Measurements from ENCODE around the gene NRG3.

NRG3 gene

DNA sequence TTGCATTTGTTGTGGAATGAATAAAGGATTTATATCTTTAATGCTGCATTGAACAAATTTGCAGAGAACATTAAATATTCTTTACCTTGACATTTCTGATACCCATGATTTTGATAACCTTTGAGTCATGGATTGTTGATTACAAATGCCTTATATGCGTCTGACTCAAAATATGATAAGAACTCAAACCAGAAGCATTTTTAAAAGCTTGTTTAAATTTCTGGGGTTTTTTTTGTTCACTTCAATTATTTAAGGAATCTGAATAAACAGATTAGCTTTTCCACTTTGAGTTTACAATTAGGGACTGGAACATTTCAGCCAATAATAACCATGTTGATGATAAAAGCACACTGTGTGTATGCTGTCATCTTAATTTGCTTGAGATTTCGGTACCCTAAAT, 253.5 kb downstream of the NRG3 start:
- ChIA-PET POLR2A (no interaction called here), CTCF (no interaction called here)
- H3K4me3 ChIP-seq (ENCODE audit: low read depth, low read length): no peak overlapping the region
- no peaks in the 10 kb centered on the region for H3K4me1 ChIP-seq (ENCODE audit: control insufficient read depth, insufficient read depth, low read length)
- no peak for TF ChIP-seq ZNF623 (tag by site-specific recombination; IDR thresholded peaks at IDR 0.05)
- TF ChIP-seq ZNF610 (tag by site-specific recombination; IDR thresholded peaks at IDR 0.05; ENCODE audit: borderline replicate concordance): no peak
- no peak for TF ChIP-seq KLF7 (tag by site-specific recombination; IDR thresholded peaks at IDR 0.05; ENCODE audit: borderline replicate concordance)
- no peaks in the 10 kb centered on the region for H3K9me3 ChIP-seq (ENCODE audit: control insufficient read depth, insufficient read depth, low read depth, low read length)
- H3K27ac ChIP-seq (ENCODE audit: extremely low read depth, low read depth, low read length): no peak overlapping the region
- H3K36me3 ChIP-seq (ENCODE audit: control insufficient read depth in 2 of 2, insufficient read depth in 1 of 2, low read length in 2 of 2): no peaks in the 10 kb centered on the region

DNA sequence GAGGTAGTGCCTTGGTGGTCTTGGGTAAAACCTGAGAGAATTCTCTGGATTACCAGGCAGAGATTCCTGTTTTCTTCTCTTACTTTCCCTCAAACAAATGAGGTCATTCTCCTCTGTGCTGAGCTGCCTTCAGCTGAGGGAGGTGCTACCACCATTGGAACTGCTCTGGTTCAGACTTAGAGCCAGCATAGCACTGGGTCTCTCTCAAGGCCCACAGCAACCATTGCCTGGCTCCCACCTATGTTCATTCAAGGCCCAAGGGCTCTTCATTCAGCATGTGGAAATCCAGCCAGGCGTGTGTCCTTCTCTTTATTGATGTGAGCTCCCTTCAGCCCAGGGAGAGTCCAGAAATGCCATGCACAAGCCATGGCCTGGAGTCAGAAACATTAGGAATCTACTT, 261.1 kb downstream of the NRG3 start:
- ChIA-PET POLR2A (no interaction called here), CTCF (no interaction called here)
- TF ChIP-seq ZNF549 (tag by site-specific recombination; IDR thresholded peaks at IDR 0.05) (no peak), ZNF37A (tag by site-specific recombination; IDR thresholded peaks at IDR 0.05) (no peak)
- TF ChIP-seq, protein P1, sequence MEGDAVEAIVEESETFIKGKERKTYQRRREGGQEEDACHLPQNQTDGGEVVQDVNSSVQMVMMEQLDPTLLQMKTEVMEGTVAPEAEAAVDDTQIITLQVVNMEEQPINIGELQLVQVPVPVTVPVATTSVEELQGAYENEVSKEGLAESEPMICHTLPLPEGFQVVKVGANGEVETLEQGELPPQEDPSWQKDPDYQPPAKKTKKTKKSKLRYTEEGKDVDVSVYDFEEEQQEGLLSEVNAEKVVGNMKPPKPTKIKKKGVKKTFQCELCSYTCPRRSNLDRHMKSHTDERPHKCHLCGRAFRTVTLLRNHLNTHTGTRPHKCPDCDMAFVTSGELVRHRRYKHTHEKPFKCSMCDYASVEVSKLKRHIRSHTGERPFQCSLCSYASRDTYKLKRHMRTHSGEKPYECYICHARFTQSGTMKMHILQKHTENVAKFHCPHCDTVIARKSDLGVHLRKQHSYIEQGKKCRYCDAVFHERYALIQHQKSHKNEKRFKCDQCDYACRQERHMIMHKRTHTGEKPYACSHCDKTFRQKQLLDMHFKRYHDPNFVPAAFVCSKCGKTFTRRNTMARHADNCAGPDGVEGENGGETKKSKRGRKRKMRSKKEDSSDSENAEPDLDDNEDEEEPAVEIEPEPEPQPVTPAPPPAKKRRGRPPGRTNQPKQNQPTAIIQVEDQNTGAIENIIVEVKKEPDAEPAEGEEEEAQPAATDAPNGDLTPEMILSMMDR (tag by site-specific recombination; IDR thresholded peaks at IDR 0.05): no peak
- TF ChIP-seq, protein P2, sequence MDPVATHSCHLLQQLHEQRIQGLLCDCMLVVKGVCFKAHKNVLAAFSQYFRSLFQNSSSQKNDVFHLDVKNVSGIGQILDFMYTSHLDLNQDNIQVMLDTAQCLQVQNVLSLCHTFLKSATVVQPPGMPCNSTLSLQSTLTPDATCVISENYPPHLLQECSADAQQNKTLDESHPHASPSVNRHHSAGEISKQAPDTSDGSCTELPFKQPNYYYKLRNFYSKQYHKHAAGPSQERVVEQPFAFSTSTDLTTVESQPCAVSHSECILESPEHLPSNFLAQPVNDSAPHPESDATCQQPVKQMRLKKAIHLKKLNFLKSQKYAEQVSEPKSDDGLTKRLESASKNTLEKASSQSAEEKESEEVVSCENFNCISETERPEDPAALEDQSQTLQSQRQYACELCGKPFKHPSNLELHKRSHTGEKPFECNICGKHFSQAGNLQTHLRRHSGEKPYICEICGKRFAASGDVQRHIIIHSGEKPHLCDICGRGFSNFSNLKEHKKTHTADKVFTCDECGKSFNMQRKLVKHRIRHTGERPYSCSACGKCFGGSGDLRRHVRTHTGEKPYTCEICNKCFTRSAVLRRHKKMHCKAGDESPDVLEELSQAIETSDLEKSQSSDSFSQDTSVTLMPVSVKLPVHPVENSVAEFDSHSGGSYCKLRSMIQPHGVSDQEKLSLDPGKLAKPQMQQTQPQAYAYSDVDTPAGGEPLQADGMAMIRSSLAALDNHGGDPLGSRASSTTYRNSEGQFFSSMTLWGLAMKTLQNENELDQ (tag by site-specific recombination; IDR thresholded peaks at IDR 0.05; ENCODE audit: low read depth): no peak
- Histone ChIP-seq H3K9me3 (ENCODE audit: control insufficient read depth, insufficient read depth, low read depth, low read length) (no peaks in the 10 kb centered on the region), H3K4me3 (ENCODE audit: low read depth, low read length) (no peak overlapping the region), H3K27ac (ENCODE audit: extremely low read depth, low read depth, low read length) (no peak overlapping the region), H3K4me1 (ENCODE audit: control insufficient read depth, insufficient read depth, low read length) (no peaks in the 10 kb centered on the region), H3K36me3 (ENCODE audit: control insufficient read depth in 2 of 2, insufficient read depth in 1 of 2, low read length in 2 of 2) (no peaks in the 10 kb centered on the region)

DNA sequence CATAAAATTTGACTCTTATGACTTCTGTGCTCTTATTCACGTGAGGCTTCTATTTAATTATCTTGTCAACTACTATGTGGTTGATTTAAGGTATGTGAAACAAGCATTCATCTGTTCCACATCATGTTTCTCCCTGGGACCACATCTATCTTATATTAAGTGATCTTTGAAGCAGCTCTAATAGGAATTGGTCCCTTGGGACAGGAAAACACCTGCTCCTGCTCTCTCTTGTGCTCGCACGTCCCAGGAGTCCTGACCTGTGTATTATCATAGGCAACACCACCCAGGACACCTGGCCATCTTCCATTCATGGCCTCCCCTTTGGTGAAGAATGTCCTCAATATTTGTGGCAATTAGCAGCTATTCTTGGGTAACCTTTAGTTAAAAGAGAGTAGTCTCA, 269.2 kb downstream of the NRG3 start:
- CTCF ChIA-PET: no interaction called here

DNA sequence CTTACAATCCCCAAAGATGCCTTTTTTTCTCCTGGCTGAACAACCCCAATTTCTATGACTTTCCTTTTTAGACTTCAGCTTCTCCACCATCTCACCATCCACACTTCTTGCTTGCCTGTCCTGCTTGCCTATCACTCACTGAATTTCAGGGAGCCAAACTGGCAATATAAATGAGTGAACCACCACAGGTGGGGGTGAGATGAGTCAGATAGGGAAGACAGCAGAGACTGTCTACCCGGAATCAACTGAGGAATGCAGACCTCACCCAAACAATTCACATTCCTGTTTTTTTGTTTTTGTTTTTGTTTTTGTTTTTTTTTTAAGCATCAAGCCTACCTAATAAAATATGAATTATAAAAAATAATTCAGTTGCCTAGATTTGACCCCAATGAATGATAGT, 273.8 kb downstream of the NRG3 start:
- no peak for TF ChIP-seq ZNF157 (tag by site-specific recombination; IDR thresholded peaks at IDR 0.05)
- TF ChIP-seq ZNF132 (tag by site-specific recombination; IDR thresholded peaks at IDR 0.05; ENCODE audit: borderline replicate concordance): no peak
- H3K9me3 ChIP-seq (ENCODE audit: control insufficient read depth, insufficient read depth, low read depth, low read length): no peaks in the 10 kb centered on the region
- H3K27ac ChIP-seq (ENCODE audit: extremely low read depth, low read depth, low read length): no peak overlapping the region
- H3K36me3 ChIP-seq (ENCODE audit: control insufficient read depth in 2 of 2, insufficient read depth in 1 of 2, low read length in 2 of 2): no peaks in the 10 kb centered on the region
- no peaks in the 10 kb centered on the region for H3K4me1 ChIP-seq (ENCODE audit: control insufficient read depth, insufficient read depth, low read length)
- ChIA-PET POLR2A (no interaction called here), CTCF (interaction anchor here (0.6 to 1.8 kb wide), 8 partner anchors 8 to 1895 kb away, joined by 3 to 7 read pairs (median 4); no protein-coding TSS in a partner anchor)
- H3K4me3 ChIP-seq (ENCODE audit: low read depth, low read length): no peak overlapping the region

More for the DNA sequence above, 269.2 kb downstream of the NRG3 start:
- H3K27ac ChIP-seq (ENCODE audit: extremely low read depth, low read depth, low read length): no peak overlapping the region
- H3K36me3 ChIP-seq (ENCODE audit: control insufficient read depth in 2 of 2, insufficient read depth in 1 of 2, low read length in 2 of 2): no peaks in the 10 kb centered on the region
- no peak overlapping the region for H3K4me3 ChIP-seq (ENCODE audit: low read depth, low read length)
- TF ChIP-seq ZNF184 (tag by site-specific recombination; IDR thresholded peaks at IDR 0.05) (no peak), ZNF510 (tag by site-specific recombination; IDR thresholded peaks at IDR 0.05; ENCODE audit: insufficient replicate concordance) (no peak)
- H3K4me1 ChIP-seq (ENCODE audit: control insufficient read depth, insufficient read depth, low read length): no peaks in the 10 kb centered on the region
- no peaks in the 10 kb centered on the region for H3K9me3 ChIP-seq (ENCODE audit: control insufficient read depth, insufficient read depth, low read depth, low read length)
- POLR2A ChIA-PET: no interaction called here

DNA sequence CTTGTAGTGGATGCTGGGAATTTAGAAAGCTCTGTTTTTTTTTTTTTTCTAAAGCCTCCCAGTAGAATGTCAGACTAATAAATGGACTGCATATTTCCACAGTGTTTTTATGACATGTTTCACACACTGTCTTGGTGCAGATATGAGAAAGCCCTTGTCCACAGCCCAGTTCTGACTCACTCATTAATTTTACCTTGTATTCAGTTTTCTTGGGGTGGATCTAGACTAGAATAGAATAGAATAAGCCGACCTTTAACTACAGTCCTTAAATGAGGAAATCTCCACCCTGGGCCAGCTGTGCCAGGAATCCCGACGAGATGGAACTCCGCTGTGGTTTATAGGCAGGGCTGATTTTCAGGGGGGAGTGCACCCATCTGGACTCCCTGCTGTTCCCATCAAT, 274.7 kb downstream of the NRG3 start:
- no peaks in the 10 kb centered on the region for H3K9me3 ChIP-seq (ENCODE audit: control insufficient read depth, insufficient read depth, low read depth, low read length)
- POLR2A ChIA-PET: no interaction called here
- no peak overlapping the region for H3K27ac ChIP-seq (ENCODE audit: extremely low read depth, low read depth, low read length)
- H3K4me3 ChIP-seq (ENCODE audit: low read depth, low read length): no peak overlapping the region
- no peaks in the 10 kb centered on the region for H3K36me3 ChIP-seq (ENCODE audit: control insufficient read depth in 2 of 2, insufficient read depth in 1 of 2, low read length in 2 of 2)
- CTCF ChIA-PET: interaction anchor here (0.6 to 2.1 kb wide), 12 partner anchors 16 to 1374 kb away, joined by 3 to 7 read pairs (median 4); no protein-coding TSS in a partner anchor
- H3K4me1 ChIP-seq (ENCODE audit: control insufficient read depth, insufficient read depth, low read length): no peaks in the 10 kb centered on the region
- TF ChIP-seq OVOL3 (tag by site-specific recombination; IDR thresholded peaks at IDR 0.05) (no peak), ZNF776 (tag by site-specific recombination; IDR thresholded peaks at IDR 0.05; ENCODE audit: borderline replicate concordance) (no peak), ZBTB17 (tag by site-specific recombination; IDR thresholded peaks at IDR 0.05) (no peak), ZNF768 (tag by site-specific recombination; IDR thresholded peaks at IDR 0.05) (no peak), ZNF626 (tag by site-specific recombination; IDR thresholded peaks at IDR 0.05) (no peak), SCRT2 (tag by site-specific recombination; IDR thresholded peaks at IDR 0.05) (no peak)
- TF ChIP-seq, protein P3, sequence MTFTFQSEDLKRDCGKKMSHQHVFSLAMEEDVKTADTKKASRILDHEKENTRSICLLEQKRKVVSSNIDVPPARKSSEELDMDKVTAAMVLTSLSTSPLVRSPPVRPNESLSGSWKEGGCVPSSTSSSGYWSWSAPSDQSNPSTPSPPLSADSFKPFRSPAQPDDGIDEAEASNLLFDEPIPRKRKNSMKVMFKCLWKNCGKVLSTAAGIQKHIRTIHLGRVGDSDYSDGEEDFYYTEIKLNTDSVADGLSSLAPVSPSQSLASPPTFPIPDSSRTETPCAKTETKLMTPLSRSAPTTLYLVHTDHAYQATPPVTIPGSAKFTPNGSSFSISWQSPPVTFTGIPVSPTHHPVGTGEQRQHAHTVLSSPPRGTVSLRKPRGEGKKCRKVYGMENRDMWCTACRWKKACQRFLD (tag by site-specific recombination; IDR thresholded peaks at IDR 0.05): no peak
- TF ChIP-seq, protein P4, sequence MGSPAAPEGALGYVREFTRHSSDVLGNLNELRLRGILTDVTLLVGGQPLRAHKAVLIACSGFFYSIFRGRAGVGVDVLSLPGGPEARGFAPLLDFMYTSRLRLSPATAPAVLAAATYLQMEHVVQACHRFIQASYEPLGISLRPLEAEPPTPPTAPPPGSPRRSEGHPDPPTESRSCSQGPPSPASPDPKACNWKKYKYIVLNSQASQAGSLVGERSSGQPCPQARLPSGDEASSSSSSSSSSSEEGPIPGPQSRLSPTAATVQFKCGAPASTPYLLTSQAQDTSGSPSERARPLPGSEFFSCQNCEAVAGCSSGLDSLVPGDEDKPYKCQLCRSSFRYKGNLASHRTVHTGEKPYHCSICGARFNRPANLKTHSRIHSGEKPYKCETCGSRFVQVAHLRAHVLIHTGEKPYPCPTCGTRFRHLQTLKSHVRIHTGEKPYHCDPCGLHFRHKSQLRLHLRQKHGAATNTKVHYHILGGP (tag by site-specific recombination; IDR thresholded peaks at IDR 0.05): no peak

Measured in HEK293 (cell line).